ENCODE results near the gene TMEM273.

The TMEM273 gene

DNA sequence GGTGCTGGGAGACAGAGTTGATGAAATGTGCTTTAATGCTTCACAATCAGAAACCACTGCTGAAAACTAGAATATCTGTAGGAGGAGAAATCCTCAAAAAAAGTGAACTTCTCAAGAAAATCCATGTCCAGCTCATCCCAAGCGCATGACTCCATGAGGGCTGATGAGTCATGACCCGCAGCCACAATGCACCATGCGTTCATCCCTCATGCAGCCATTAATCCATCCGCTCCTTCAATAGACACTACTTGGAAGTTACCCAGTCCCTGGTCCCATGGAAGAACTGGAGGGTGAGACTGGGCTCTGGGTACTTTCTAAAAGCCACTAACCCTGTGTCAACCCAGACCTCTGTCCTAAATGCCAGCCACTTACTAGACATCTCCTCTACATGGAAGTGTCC is 24.4 kb downstream of the TMEM273 start:
- Histone ChIP-seq H3K27me3 (ENCODE audit: insufficient read depth, low read length) (no peaks in the 10 kb centered on the region), H3K79me2 (ENCODE audit: control insufficient read depth, insufficient read depth, low read length, unreplicated experiment) (no peaks in the 10 kb centered on the region), H2AFZ (ENCODE audit: low read length, unreplicated experiment) (no peak overlapping the region), H3K4me3 (ENCODE audit: low read depth, low read length) (no peak overlapping the region), H3K27ac (ENCODE audit: low read depth, low read length) (no peak overlapping the region), H3K4me1 (ENCODE audit: control insufficient read depth, insufficient read depth, low read length, unreplicated experiment) (peaks cover 6% of the 10 kb centered on the region), H3K36me3 (ENCODE audit: insufficient read depth, low read length) (no peaks in the 10 kb centered on the region)

DNA sequence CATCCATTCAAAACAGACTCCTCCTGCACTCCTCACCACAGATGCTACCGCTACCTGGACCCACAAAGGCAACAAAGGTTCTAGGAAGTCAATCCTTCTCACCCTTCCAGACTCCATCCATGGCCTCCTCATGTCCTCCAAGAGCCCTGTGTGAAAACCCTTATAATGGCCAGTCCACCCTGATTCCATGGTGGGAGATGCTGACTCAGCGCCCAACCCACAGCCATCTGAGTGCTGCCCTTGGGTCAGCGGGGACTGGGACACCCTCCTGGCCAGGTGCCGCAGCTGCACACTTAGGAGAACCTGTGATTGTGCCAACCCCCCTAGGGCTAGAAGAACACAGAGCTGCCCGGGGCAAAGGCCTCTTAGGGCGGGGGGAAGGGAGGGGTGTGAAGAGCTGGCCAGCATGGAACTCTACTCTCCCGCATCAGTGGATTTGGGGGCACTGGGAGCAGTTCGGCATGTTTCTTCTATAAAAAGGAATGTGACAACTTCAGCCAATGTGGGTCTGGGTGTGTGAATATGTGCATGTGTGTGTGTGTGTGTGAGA is 25.4 kb downstream of the TMEM273 start:
- Histone ChIP-seq H3K27me3 (ENCODE audit: insufficient read depth, low read length) (no peaks in the 10 kb centered on the region), H3K4me1 (ENCODE audit: control insufficient read depth, insufficient read depth, low read length, unreplicated experiment) (peaks cover 6% of the 10 kb centered on the region), H3K36me3 (ENCODE audit: insufficient read depth, low read length) (no peaks in the 10 kb centered on the region), H3K4me3 (ENCODE audit: low read depth, low read length) (no peak overlapping the region), H3K27ac (ENCODE audit: low read depth, low read length) (no peak overlapping the region), H3K79me2 (ENCODE audit: control insufficient read depth, insufficient read depth, low read length, unreplicated experiment) (no peaks in the 10 kb centered on the region), H2AFZ (ENCODE audit: low read length, unreplicated experiment) (no peak overlapping the region)

DNA sequence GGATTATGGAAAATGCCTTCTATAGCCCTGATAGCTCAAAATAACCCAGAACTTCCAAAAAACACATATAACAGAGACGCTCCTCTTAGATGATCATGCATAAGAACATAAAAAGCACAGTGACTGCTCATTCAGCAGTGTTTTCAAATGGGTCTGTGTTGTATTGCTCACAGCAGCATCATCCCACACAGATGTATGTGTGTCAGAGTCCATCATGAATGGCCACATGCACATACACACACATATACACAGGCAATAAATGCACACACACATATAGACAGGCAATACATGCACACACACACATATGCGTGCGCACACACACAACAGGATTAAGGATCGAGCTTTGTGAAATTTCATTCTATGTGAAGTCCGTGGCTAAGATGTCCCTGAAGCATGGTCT is 26.1 kb downstream of the TMEM273 start:
- no peaks in the 10 kb centered on the region for H3K36me3 ChIP-seq (ENCODE audit: insufficient read depth, low read length)
- no peak overlapping the region for H2AFZ ChIP-seq (ENCODE audit: low read length, unreplicated experiment)
- no peaks in the 10 kb centered on the region for H3K79me2 ChIP-seq (ENCODE audit: control insufficient read depth, insufficient read depth, low read length, unreplicated experiment)
- peaks cover 8% of the 10 kb centered on the region for H3K27me3 ChIP-seq (ENCODE audit: insufficient read depth, low read length)
- H3K4me3 ChIP-seq (ENCODE audit: low read depth, low read length) = no peak overlapping the region
- H3K4me1 ChIP-seq (ENCODE audit: control insufficient read depth, insufficient read depth, low read length, unreplicated experiment) = peaks cover 6% of the 10 kb centered on the region
- no peak overlapping the region for H3K27ac ChIP-seq (ENCODE audit: low read depth, low read length)

DNA sequence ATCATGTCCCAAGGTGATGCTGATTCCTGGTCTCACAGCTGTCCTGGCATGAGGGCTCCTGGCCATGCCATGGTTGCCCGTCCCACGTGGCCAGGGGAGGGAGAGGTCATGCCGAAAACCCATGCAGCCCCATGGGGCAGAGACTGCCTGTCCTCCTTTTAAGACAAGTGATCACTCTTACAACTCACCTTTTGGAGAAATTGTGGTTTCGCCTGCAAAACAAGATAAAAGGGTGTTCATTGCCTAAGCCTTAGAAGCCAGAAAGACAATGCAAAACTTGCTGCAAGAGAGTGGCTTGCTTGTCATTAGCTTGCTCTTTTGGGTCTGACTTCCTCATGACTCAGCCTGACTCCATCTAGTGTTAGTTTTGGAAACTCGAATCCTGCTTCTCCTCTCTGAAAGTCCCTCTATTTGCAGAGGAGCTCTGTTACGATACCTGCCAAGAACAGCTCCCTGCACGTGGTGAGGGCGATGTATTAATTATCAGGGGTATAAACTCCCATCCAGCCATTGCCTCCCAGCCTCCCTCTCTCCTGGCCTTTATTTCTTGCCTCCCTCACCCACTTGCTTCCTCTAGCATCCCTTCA is 26.7 kb downstream of the TMEM273 start:
- H3K27me3 ChIP-seq (ENCODE audit: insufficient read depth, low read length) = peaks cover 12% of the 10 kb centered on the region

DNA sequence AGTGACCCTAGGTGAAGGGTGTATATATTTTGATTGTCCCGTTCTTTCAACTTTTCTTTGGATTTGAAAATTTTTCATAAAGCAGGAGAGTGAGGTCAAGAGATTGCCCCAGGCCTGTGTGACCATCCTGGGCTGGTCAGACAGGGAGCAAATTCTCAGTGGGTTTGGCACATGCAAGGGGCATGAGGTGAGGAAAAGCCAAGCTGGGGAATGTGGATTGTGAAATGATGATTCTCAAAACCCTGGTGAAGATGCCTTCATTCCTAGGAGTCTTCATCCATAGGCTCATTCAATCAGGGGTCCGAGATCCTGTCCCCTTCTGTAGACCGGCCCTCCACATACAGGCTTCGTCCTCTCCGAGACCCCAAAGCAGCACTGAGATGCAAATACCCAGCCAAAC is 27.4 kb downstream of the TMEM273 start:
- Histone ChIP-seq H3K79me2 (ENCODE audit: control insufficient read depth, insufficient read depth, low read length, unreplicated experiment) (no peaks in the 10 kb centered on the region), H3K4me1 (ENCODE audit: control insufficient read depth, insufficient read depth, low read length, unreplicated experiment) (peaks cover 6% of the 10 kb centered on the region), H3K27me3 (ENCODE audit: insufficient read depth, low read length) (peaks cover 17% of the 10 kb centered on the region), H3K4me3 (ENCODE audit: low read depth, low read length) (no peak overlapping the region), H3K27ac (ENCODE audit: low read depth, low read length) (no peak overlapping the region), H2AFZ (ENCODE audit: low read length, unreplicated experiment) (no peak overlapping the region), H3K36me3 (ENCODE audit: insufficient read depth, low read length) (no peaks in the 10 kb centered on the region)

More for the DNA sequence above, 26.7 kb downstream of the TMEM273 start:
- Histone ChIP-seq H3K27ac (ENCODE audit: low read depth, low read length) (no peak overlapping the region), H3K4me3 (ENCODE audit: low read depth, low read length) (no peak overlapping the region), H3K4me1 (ENCODE audit: control insufficient read depth, insufficient read depth, low read length, unreplicated experiment) (peaks cover 6% of the 10 kb centered on the region), H2AFZ (ENCODE audit: low read length, unreplicated experiment) (no peak overlapping the region), H3K79me2 (ENCODE audit: control insufficient read depth, insufficient read depth, low read length, unreplicated experiment) (no peaks in the 10 kb centered on the region), H3K36me3 (ENCODE audit: insufficient read depth, low read length) (no peaks in the 10 kb centered on the region)

DNA sequence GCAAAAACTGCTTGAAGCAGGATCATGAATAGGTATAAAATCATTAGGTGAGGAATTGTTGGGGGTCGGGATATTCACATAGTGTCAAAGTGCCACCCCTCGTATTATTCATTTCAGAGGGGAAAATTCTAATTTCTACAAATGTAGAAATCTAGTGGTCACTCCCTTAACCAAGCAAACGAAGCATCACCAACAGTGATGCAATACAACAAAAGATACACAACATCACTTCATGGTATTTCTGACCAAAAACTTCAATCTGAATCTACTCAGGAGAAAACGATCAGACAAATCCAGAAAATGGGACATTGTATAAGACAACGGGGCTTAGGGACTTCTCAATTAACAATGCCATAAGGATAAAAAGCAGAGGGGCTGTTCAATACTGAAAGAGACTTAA is 28.1 kb downstream of the TMEM273 start:
- Histone ChIP-seq H3K27ac (ENCODE audit: low read depth, low read length) (no peak overlapping the region), H2AFZ (ENCODE audit: low read length, unreplicated experiment) (no peak overlapping the region), H3K4me1 (ENCODE audit: control insufficient read depth, insufficient read depth, low read length, unreplicated experiment) (peaks cover 6% of the 10 kb centered on the region), H3K79me2 (ENCODE audit: control insufficient read depth, insufficient read depth, low read length, unreplicated experiment) (no peaks in the 10 kb centered on the region), H3K36me3 (ENCODE audit: insufficient read depth, low read length) (no peaks in the 10 kb centered on the region), H3K27me3 (ENCODE audit: insufficient read depth, low read length) (peaks cover 24% of the 10 kb centered on the region), H3K4me3 (ENCODE audit: low read depth, low read length) (no peak overlapping the region)

DNA sequence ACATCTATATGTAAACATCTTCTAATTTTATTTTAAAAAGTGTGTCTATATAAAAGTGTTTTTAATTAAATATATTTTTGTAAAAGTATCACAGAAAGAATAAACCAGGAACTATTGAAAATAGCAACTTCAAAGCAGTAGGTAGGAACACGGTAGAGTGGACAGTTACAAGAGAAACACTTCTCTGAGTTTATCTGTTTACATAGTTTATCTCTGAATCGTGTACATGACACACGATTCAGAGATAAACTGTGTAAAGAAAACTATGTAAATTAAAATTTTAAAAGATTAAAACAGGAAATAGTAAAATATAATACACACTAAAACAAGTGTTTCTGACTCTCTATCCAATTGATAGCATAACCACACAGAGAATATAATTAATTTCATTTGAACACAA is 29.3 kb downstream of the TMEM273 start:
- peaks cover 36% of the 10 kb centered on the region for H3K27me3 ChIP-seq (ENCODE audit: insufficient read depth, low read length)
- no peak overlapping the region for H3K4me3 ChIP-seq (ENCODE audit: low read depth, low read length)
- H3K79me2 ChIP-seq (ENCODE audit: control insufficient read depth, insufficient read depth, low read length, unreplicated experiment) = no peaks in the 10 kb centered on the region
- H3K27ac ChIP-seq (ENCODE audit: low read depth, low read length) = no peak overlapping the region
- no peaks in the 10 kb centered on the region for H3K36me3 ChIP-seq (ENCODE audit: insufficient read depth, low read length)
- H3K4me1 ChIP-seq (ENCODE audit: control insufficient read depth, insufficient read depth, low read length, unreplicated experiment) = peaks cover 6% of the 10 kb centered on the region
- H2AFZ ChIP-seq (ENCODE audit: low read length, unreplicated experiment) = no peak overlapping the region

DNA sequence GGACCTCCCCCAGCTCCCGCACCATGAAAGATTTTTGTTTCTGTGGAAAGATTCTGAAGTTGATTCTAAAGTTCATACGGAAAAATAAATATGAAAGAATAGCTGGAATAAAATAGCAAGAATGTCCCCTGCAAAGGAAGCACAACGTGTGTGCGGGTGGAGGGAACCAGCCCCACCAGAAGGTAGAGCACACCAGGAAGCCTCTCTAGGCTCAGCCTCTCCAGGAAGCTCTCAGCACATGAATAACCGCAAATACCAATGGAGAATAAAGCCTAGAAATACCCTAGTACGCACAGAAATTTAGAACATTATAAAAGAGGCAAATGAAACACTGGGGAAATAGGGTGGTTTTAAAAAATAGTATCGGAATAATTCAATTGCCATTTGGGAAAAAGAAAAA is 29.8 kb downstream of the TMEM273 start:
- H3K36me3 ChIP-seq (ENCODE audit: insufficient read depth, low read length) = no peaks in the 10 kb centered on the region
- H3K27me3 ChIP-seq (ENCODE audit: insufficient read depth, low read length) = peaks cover 39% of the 10 kb centered on the region
- no peak overlapping the region for H3K27ac ChIP-seq (ENCODE audit: low read depth, low read length)
- H3K79me2 ChIP-seq (ENCODE audit: control insufficient read depth, insufficient read depth, low read length, unreplicated experiment) = no peaks in the 10 kb centered on the region
- no peak overlapping the region for H3K4me3 ChIP-seq (ENCODE audit: low read depth, low read length)
- no peak overlapping the region for H2AFZ ChIP-seq (ENCODE audit: low read length, unreplicated experiment)
- H3K4me1 ChIP-seq (ENCODE audit: control insufficient read depth, insufficient read depth, low read length, unreplicated experiment) = peaks cover under 1% of the 10 kb centered on the region

DNA sequence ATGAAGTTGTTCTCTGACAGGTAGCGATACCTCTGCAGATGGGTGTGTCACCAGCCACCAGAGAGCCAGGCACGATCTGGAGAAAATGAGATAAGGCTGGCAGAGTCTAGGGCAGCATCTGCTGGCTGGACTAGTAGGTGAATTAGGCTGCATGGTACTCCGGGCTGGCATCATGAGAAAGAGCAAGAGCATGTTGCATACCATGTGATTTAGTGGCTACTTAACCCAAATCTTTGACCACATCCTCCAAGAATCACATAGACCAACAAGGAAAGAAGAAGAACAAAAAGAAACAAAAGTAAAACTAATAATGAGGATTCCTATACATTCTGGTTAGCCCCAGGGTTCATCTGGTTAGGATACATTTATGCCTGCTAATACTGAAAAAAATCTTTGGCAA is 31.0 kb downstream of the TMEM273 start:
- Histone ChIP-seq H3K4me3 (ENCODE audit: low read depth, low read length) (no peak overlapping the region), H3K27ac (ENCODE audit: low read depth, low read length) (no peak overlapping the region), H3K27me3 (ENCODE audit: insufficient read depth, low read length) (peaks cover 50% of the 10 kb centered on the region), H3K36me3 (ENCODE audit: insufficient read depth, low read length) (no peaks in the 10 kb centered on the region), H3K4me1 (ENCODE audit: control insufficient read depth, insufficient read depth, low read length, unreplicated experiment) (no peaks in the 10 kb centered on the region), H3K79me2 (ENCODE audit: control insufficient read depth, insufficient read depth, low read length, unreplicated experiment) (no peaks in the 10 kb centered on the region), H2AFZ (ENCODE audit: low read length, unreplicated experiment) (no peak overlapping the region)

DNA sequence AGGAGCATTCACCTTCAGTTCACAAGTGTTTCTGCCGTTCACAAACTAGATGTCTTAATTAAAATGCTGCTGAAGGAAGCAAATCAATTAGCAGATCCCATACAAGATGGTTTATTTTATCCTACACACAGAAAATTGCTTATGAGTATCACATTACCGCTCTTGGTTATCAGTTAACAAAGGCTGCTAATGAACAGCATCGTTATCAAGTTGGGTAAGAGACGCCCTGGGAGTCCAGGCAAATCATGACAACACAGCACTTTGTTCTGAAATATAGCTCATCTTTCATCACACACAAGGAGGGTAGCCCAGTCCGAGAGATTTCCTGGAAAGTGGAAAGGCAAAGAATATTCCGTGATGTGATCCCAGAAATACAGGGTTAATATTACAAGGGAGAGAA is 33.5 kb downstream of the TMEM273 start:
- Histone ChIP-seq H3K27ac (ENCODE audit: low read depth, low read length) (no peak overlapping the region), H3K79me2 (ENCODE audit: control insufficient read depth, insufficient read depth, low read length, unreplicated experiment) (no peaks in the 10 kb centered on the region), H3K4me1 (ENCODE audit: control insufficient read depth, insufficient read depth, low read length, unreplicated experiment) (no peaks in the 10 kb centered on the region), H3K36me3 (ENCODE audit: insufficient read depth, low read length) (no peaks in the 10 kb centered on the region), H3K4me3 (ENCODE audit: low read depth, low read length) (no peak overlapping the region), H3K27me3 (ENCODE audit: insufficient read depth, low read length) (peaks cover 69% of the 10 kb centered on the region), H2AFZ (ENCODE audit: low read length, unreplicated experiment) (no peak overlapping the region)

DNA sequence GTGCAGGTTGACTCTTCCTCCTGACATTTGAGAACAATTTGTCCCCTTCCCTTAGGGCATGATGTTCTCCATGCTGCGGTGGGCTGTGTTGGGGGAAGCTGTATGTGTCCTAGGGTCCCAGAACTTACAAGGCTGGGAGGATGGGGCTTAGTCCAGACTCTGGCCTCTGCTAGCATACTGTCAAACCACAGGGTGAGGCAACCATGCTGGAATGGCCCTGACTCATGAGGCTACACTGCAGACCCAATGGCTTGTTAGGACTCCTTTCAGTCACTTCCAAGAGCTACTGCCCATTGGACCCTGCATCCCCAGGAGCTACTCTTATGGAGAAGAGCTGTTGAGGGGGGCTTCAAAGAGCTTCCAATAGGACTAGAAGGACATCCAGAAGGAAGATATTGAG is 34.2 kb downstream of the TMEM273 start:
- H3K4me3 ChIP-seq (ENCODE audit: low read depth, low read length) = no peak overlapping the region
- peaks cover 72% of the 10 kb centered on the region for H3K27me3 ChIP-seq (ENCODE audit: insufficient read depth, low read length)
- H3K36me3 ChIP-seq (ENCODE audit: insufficient read depth, low read length) = no peaks in the 10 kb centered on the region
- H3K79me2 ChIP-seq (ENCODE audit: control insufficient read depth, insufficient read depth, low read length, unreplicated experiment) = no peaks in the 10 kb centered on the region
- no peak overlapping the region for H2AFZ ChIP-seq (ENCODE audit: low read length, unreplicated experiment)
- H3K4me1 ChIP-seq (ENCODE audit: control insufficient read depth, insufficient read depth, low read length, unreplicated experiment) = no peaks in the 10 kb centered on the region
- no peak overlapping the region for H3K27ac ChIP-seq (ENCODE audit: low read depth, low read length)

Data from ACC112 (cell line).